ENCODE data around the gene CREB3L2. TPM values are rescaled to one million over a fixed set of nuclear protein-coding genes. Genes with fewer than 3 reads are reported as not detected.

Gene CREB3L2
- total RNA-seq, 1 donor from 2014 or later, result 28.2 TPM

GRCh38 chr7:137865764-137866163 is 136.1 kb downstream of the CREB3L2 start:
- no peaks in the 10 kb centered on the region for H3K27me3 ChIP-seq (ENCODE audit: control insufficient read depth, insufficient read depth, low read length)
- DNase-seq (ENCODE audit: low read depth), result no peak
- H3K36me3 ChIP-seq (ENCODE audit: control insufficient read depth, insufficient read depth, low read length), result no peaks in the 10 kb centered on the region
- H3K4me3 ChIP-seq (ENCODE audit: low read depth, low read length), result no peak overlapping the region
- TF ChIP-seq CTCF (IDR thresholded peaks at IDR 0.05; ENCODE audit: insufficient read depth, low read length, poor library complexity, severe bottlenecking), result no peak

GRCh38 chr7:137862964-137863363 is 138.9 kb downstream of the CREB3L2 start:
- DNase-seq (ENCODE audit: low read depth), result no peak
- Histone ChIP-seq H3K27me3 (ENCODE audit: control insufficient read depth, insufficient read depth, low read length) (no peaks in the 10 kb centered on the region), H3K4me3 (ENCODE audit: low read depth, low read length) (no peak overlapping the region), H3K36me3 (ENCODE audit: control insufficient read depth, insufficient read depth, low read length) (no peaks in the 10 kb centered on the region)
- no peak for TF ChIP-seq CTCF (IDR thresholded peaks at IDR 0.05; ENCODE audit: insufficient read depth, low read length, poor library complexity, severe bottlenecking)

GRCh38 chr7:137862358-137862757 is 139.5 kb downstream of the CREB3L2 start:
- no peak for DNase-seq (ENCODE audit: low read depth)
- no peak for TF ChIP-seq CTCF (IDR thresholded peaks at IDR 0.05; ENCODE audit: insufficient read depth, low read length, poor library complexity, severe bottlenecking)
- Histone ChIP-seq H3K4me3 (ENCODE audit: low read depth, low read length) (no peak overlapping the region), H3K27me3 (ENCODE audit: control insufficient read depth, insufficient read depth, low read length) (no peaks in the 10 kb centered on the region), H3K36me3 (ENCODE audit: control insufficient read depth, insufficient read depth, low read length) (no peaks in the 10 kb centered on the region)

GRCh38 chr7:137860542-137860941 is 141.3 kb downstream of the CREB3L2 start:
- Histone ChIP-seq H3K4me3 (ENCODE audit: low read depth, low read length) (no peak overlapping the region), H3K36me3 (ENCODE audit: control insufficient read depth, insufficient read depth, low read length) (no peaks in the 10 kb centered on the region), H3K27me3 (ENCODE audit: control insufficient read depth, insufficient read depth, low read length) (no peaks in the 10 kb centered on the region)
- no peak for DNase-seq (ENCODE audit: low read depth)
- TF ChIP-seq CTCF (IDR thresholded peaks at IDR 0.05; ENCODE audit: insufficient read depth, low read length, poor library complexity, severe bottlenecking), result no peak

GRCh38 chr7:137853053-137853452 is 148.8 kb downstream of the CREB3L2 start:
- H3K36me3 ChIP-seq (ENCODE audit: control insufficient read depth, insufficient read depth, low read length), result no peaks in the 10 kb centered on the region
- H3K27me3 ChIP-seq (ENCODE audit: control insufficient read depth, insufficient read depth, low read length), result no peaks in the 10 kb centered on the region
- H3K4me3 ChIP-seq (ENCODE audit: low read depth, low read length), result no peak overlapping the region
- no peak for TF ChIP-seq CTCF (IDR thresholded peaks at IDR 0.05; ENCODE audit: insufficient read depth, low read length, poor library complexity, severe bottlenecking)
- DNase-seq (ENCODE audit: low read depth), result no peak

GRCh38 chr7:137852108-137852507 is 149.8 kb downstream of the CREB3L2 start:
- no peak for DNase-seq (ENCODE audit: low read depth)
- Histone ChIP-seq H3K4me3 (ENCODE audit: low read depth, low read length) (no peak overlapping the region), H3K27me3 (ENCODE audit: control insufficient read depth, insufficient read depth, low read length) (peaks cover 4% of the 10 kb centered on the region), H3K36me3 (ENCODE audit: control insufficient read depth, insufficient read depth, low read length) (no peaks in the 10 kb centered on the region)
- no peak for TF ChIP-seq CTCF (IDR thresholded peaks at IDR 0.05; ENCODE audit: insufficient read depth, low read length, poor library complexity, severe bottlenecking)
